NCI-H2081 (cell line): ENCODE measurements around the gene TGFBR2.

Source experiments
- DNase-seq, 2 experiments: peaks; one replicate each; lab custom pipeline; 2025; lab: John Stamatoyannopoulos, UW

TGFBR2 gene

DNA sequence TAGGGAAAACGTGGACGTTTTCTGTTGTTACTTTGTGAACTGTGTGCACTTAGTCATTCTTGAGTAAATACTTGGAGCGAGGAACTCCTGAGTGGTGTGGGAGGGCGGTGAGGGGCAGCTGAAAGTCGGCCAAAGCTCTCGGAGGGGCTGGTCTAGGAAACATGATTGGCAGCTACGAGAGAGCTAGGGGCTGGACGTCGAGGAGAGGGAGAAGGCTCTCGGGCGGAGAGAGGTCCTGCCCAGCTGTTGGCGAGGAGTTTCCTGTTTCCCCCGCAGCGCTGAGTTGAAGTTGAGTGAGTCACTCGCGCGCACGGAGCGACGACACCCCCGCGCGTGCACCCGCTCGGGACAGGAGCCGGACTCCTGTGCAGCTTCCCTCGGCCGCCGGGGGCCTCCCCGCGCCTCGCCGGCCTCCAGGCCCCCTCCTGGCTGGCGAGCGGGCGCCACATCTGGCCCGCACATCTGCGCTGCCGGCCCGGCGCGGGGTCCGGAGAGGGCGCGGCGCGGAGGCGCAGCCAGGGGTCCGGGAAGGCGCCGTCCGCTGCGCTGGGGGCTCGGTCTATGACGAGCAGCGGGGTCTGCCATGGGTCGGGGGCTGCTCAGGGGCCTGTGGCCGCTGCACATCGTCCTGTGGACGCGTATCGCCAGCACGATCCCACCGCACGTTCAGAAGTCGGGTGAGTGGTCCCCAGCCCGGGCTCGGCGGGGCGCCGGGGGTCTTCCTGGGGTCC, at the start of gene TGFBR2:
Gene TGFBR2 (plus strand): TSS at position 301 of the 731 bp plus-strand sequence. CDS start 283 bp downstream, at position 584.
- peak; percentile 20 to 49 for DNase-seq

DNA sequence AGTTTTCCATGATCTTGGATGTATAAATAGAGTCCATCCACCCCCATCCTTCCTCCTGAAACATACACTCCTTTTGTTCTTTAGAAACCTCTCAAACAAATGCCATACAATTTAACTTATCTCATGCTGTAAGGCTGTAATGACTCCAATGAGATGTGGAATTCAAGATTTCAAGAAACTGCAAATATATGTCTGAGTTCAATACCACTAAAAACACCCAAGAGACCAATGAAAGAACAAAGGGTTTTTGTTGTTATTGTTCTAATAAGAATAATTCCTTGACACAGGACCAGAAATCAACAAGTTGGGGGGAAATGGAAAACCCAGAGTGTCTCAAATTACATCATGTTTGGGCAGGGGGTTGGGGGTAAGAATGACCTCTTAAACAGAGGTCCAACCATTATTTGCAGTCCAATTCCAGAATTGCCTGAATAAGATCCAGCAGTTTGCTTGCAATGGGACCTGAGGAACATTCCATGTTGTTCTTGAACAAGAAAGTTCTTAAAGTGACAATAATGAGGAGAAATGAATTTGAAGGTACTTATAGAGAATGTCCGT, 48.6 kb upstream of the TGFBR2 start:
- DNase-seq: no peak

- DNase-seq: no peak
These were observed 42.4 kb upstream of the TGFBR2 start for GRCh38 chr3:30563956-30564355.

GRCh38 chr3:30567139-30567753, 39.2 kb upstream of the TGFBR2 start:
- no peak for DNase-seq

DNA sequence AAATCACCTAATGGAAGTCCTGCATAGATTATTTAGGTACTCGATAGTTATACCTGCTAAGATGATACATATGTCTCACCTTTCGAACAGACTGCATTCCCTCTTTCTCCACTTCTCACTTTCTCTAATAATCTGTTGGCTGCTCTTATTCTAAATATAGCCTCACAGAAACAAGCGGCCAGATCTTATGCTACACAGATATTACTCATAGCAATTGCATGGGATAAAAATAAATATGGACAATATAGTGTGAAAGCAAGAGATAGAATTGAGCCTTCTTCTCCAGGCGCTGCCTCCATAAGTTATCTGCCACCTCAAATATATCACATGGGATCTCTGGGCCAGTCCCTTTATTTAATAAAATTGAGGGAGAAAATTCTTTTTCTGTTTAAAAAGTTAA, 29.5 kb upstream of the TGFBR2 start:
- no peak for DNase-seq

GRCh38 chr3:30577788-30578187, 28.6 kb upstream of the TGFBR2 start:
- no peak for DNase-seq

DNA sequence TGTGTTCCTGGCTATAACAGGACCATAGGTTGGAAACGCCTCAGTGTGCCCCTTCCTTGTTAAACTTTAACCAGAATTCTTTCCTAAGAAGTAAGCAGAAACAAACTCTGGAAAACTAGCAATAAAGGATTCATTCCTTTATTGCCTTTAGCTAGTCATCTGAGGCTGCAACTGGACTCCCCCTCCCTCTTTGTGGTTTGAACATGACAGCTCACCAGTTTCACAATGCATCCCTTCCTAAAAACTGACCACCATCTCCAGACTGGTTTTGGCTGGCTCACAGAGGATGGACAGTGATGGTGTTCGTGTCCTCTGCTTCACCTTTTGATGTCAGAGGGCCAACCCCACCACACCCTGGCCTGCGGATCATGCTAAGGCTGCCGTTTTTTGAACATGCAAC, 27.9 kb upstream of the TGFBR2 start:
- no peak for DNase-seq

DNA sequence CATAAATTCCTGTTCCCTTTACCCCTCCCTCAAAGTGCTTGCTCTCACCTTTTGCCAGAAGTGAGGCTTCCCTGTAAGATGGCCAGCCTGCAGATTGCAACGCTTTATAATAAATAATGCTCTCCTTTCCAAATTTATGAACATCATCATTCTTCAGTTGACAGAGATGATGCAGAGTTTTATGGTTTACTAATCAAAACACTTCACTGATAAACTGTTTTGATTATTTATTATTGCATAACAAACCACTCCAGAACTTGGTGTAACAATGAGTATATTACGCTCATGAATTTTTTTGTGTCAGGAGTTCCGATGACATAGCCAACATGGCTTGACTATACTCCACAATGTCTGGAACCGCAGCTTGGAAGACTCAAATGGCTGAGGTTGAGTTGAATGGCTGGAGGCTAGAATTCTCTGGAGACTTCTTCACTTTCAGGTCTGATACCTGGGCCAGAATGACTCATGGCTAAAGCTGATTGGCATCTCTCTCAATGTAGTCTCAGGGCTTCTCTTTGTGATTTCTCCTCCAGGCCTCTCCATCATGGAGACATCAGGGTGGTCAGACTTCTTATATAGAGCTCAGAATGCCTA, 27.3 kb upstream of the TGFBR2 start:
- DNase-seq: no peak

DNA sequence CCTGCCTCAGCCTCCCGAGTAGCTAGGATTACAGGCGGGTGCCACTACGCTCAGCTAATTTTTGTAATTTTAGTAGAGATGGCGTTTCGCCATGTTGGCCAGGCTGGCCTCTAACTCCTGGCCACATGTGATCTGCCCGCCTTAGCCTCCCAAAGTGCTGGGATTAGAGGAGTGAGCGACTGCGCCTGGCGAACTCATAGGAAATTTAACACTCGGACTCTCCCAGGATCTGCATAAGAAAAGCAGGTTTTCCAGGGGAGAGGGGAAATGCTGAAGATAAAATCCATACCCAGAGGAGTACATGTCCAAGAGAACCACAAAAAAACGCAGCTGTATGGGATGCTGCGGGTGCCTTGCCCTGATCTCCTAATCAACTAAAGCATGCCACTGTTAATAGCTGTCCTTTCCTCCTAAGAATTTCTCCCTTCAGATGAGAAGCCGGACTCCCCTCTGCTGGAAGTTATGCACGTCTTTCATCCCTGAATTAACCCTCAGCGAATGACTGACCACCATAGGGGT, 25.3 kb upstream of the TGFBR2 start:
- DNase-seq: no peak

- no peak for DNase-seq
These were observed 24.4 kb upstream of the TGFBR2 start for GRCh38 chr3:30581982-30582381.

GRCh38 chr3:30583973-30584372, 22.4 kb upstream of the TGFBR2 start:
- DNase-seq: no peak

DNA sequence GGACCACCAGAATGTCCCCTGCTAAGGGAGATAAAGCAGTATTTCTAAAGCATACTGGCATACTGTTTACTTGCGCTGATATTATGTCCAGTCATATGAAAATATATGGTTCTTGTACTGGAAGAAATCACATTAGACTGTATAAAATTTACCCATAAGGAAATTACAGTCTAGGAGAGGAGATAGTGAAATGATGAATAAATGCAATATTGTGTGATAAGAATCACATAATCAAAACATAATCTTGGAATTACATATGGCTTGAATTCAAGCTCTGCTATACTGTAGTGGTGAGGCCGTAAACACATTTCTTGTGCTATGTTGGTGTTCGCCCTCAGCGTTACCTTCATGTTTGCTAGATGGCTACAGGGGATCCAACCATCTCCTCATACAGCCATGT, 20.7 kb upstream of the TGFBR2 start:
- DNase-seq: no peak

DNA sequence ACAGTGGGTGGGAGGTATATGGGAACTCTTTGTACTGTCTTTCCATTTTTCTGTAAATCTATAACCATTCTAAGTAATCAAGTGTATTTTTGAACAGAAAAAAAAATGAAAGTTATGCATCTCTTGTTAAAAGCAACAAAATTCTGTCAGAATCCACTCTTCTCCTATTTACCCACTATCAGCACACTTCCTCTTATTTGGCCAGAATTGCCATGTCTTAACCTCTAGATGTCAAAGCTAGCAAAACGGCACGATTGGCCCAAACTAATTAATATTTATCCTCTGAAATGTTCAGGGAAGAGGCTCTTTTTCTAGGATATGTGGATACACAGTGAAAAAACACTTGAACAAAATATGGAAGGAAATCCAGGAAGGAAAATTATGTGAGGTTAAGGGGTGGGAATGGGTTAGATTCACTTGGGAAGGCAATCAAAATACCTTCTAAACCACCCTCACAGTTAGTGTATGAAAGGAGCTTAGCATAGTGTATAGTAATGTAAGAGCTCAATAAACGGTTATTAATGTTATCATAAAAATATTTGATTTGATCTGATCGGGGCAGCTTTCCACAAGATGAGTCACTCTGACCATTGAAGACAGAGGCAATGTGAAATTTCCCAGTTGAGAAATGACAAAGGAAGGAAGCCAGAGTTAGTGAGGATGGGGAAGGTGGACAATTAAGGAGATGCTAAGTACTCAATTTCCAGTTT, 20.1 kb upstream of the TGFBR2 start:
- DNase-seq: no peak

DNA sequence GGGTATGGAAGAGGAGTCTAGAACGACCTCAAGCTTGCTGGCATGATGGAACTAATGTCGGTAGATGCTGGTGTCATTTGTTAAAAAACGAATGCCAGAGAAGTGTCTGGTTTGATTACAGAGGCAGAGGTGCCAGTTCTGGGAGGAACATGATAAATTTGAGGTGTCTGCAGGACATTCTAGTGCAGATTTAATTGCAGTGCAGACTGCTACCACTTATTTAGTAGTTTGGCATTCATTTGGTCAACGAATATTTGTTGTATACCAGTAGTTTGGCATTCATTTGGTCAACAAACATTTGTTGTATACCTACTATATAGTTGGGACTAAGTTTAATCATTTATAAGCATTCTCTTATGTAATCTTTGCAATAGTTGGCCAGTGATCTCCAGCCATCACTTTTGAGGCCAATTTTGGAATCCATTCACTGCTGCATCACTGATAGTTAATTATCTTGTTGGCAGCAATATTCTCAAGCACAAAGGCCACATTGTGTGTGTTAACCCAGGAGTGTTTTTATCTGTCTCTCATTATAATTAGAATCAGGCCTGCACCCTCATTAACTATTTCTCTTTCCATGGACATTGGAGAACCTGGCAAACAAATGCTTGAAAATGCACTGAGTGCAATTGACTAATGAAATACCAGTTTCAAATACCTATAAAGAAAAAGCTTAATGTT, 19.5 kb upstream of the TGFBR2 start:
- peak in 1 of 2 experiments; percentile 18 for DNase-seq

GRCh38 chr3:30587904-30588303, 18.5 kb upstream of the TGFBR2 start:
- DNase-seq: no peak

- DNase-seq: no peak
These were observed 10.2 kb upstream of the TGFBR2 start for GRCh38 chr3:30596152-30596551.

DNA sequence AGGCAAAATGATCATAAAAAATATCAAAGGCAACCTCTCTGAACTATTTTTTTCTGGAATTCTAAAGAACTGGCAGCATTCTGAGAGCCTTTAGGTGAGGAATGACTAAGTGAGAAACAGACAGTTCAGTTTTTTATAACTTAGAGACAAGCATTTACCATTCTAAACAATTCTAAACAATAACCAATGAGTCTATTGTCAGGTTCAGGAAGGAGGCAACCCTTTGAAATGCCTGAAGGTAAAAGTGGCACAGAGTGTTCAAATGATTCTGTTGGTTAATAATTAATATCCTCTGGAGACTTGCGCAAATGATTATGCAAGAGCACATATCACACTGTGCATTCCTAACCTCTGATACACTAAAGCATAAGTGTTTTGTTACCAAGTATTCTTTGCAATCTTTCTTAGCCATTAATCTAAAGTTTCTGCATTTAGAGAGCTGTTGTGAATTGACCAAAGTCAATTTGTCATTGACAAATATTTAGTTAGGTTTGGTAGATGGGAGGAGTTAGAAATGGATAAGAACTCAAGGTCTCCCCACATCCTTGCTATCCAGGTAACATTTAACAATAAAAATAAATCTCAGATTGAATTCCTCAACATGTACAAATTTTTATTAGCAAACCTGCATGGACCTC, 9.2 kb upstream of the TGFBR2 start:
- no peak for DNase-seq

DNA sequence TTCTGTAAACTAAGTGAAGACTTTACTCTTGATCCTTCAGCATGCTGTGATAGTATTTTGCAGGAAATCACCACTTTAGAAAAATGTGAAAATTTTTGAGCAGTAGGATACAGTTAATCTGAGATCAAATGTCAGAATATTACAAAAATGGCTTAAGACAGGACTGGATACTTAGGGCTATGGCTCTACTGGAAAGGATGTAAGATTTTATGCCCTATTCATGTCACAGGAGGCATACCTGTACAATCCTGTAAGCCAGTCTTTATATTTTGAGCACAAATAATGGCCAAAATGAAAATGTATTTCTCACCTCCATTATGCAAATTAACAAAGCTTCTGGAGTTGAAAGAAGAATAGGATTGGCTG, 8.6 kb upstream of the TGFBR2 start:
- no peak for DNase-seq

DNA sequence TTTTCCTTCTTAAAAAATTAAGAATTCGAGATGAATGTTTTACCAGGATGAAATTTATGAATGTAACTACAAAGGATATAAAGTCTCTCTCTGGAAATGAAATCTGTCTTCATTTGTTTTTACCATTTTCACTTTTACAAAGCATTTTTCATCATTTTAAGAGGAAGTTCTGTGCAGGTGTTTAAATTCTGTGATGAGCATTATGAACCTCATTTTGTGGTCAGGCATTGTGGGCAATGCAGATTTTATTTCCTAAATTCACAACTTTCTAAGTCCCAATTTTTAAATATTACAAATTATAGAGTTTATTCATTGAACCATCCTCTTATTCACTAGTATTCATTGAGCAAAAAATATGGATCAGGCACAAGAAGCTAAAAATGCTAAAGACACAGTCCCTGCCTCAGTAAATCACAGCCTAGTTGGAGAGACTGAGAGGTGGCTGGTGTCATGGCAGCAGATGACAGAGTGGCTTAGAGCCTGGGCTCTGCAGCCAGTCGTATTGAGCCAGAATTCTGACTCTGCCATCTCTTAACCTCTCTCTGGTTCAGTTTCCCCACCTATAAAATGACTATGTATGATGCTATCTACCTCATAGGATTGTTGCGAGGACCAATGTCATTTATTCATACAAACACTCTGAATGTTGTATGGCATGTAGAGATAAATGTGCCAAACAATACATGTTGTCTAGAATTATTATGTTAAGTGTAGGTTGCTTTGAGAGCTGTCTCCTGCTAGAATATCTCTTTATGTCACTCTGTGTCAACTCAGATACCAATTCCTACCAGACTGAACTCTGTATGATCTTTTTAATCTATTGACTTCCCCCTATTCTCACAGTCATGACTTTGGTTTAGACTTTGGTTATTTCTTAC, 7.5 kb upstream of the TGFBR2 start:
- no peak for DNase-seq

GRCh38 chr3:30600572-30600971, 5.8 kb upstream of the TGFBR2 start:
- no peak for DNase-seq
